IMR-90 (cell line): ENCODE results near the gene HDAC9. TPM values are rescaled to one million over a fixed set of nuclear protein-coding genes. Genes with fewer than 3 reads are reported as not detected.

Source experiments
- ATAC-seq: fragments of 200-7000 bp; cut with Tn5 transposase; 2 replicates; pipeline ENCODE4 v1.9.1; 2020; ENCODE audit warnings: low read depth, mild to moderate bottlenecking, moderate library complexity
- BruUV-seq: library from RNA; stranded (reverse); fragments of 400-500 nt; replicated peaks from 2 replicates; lab custom pipeline; 2021; lab: Mats Ljungman, UMichigan
- CTCF ChIA-PET: fragments of 300-600 bp; formaldehyde crosslinking; extraction: SDS; loops from one replicate; lab custom pipeline; 2021; ENCODE audit warnings: antibody characterized with exemption; lab: Yijun Ruan, JAX
- POLR2A ChIA-PET: fragments of 300-600 bp; sonication (Branson Sonifier 250); formaldehyde crosslinking; loops from one replicate; lab custom pipeline; 2022; ENCODE audit warnings: antibody characterized with exemption; ENCODE audit not compliant: unreplicated experiment; lab: Charles Lee
- DNase-seq: peaks from one replicate; pipeline ENCODE4 v3.0.0; 2013
- H2AFZ ChIP-seq: replicated peaks from 2 replicates; pipeline ENCODE3; 2013; ENCODE audit warnings: low read length, mild to moderate bottlenecking; ENCODE audit not compliant: poor library complexity
- H2AK5ac ChIP-seq: 2 replicates; pipeline ENCODE4 v1.6.1; 2013; ENCODE audit warnings: low read depth, low read length, inconsistent platforms
- H2AK9ac ChIP-seq: replicated peaks from 2 replicates; pipeline ENCODE3; 2013; ENCODE audit warnings: mild to moderate bottlenecking, low read depth, low read length, moderate library complexity; ENCODE audit not compliant: poor library complexity
- H2BK120ac ChIP-seq: 2 replicates; pipeline ENCODE4 v1.6.1; 2013; ENCODE audit warnings: low read depth, low read length, inconsistent platforms
- H2BK15ac ChIP-seq: 3 replicates; pipeline ENCODE4 v1.6.1; 2013; ENCODE audit warnings: low read depth, low read length, inconsistent platforms
- H2BK20ac ChIP-seq: 2 replicates; pipeline ENCODE4 v1.6.1; 2013; ENCODE audit warnings: low read depth, mild to moderate bottlenecking, inconsistent platforms, low read length, moderate library complexity
- H2BK5ac ChIP-seq: 2 replicates; pipeline ENCODE4 v1.6.1; 2013; ENCODE audit warnings: mild to moderate bottlenecking, low read depth, low read length, inconsistent platforms; ENCODE audit not compliant: poor library complexity, severe bottlenecking
- H3K14ac ChIP-seq: replicated peaks from 2 replicates; pipeline ENCODE4 v1.6.1; 2013; ENCODE audit warnings: low read depth, low read length, inconsistent platforms
- H3K18ac ChIP-seq: 2 replicates; pipeline ENCODE4 v1.6.1; 2013; ENCODE audit warnings: low read depth, low read length, control low read depth
- H3K23ac ChIP-seq: 2 replicates; pipeline ENCODE4 v1.6.1; 2013; ENCODE audit warnings: low read depth, low read length, inconsistent platforms
- H3K27ac ChIP-seq: 2 replicates; pipeline ENCODE4 v1.5.1; 2013; ENCODE audit warnings: mild to moderate bottlenecking, control low read depth, low read length; ENCODE audit not compliant: insufficient read depth
- H3K27me3 ChIP-seq: 2 replicates; pipeline ENCODE4 v1.6.1; 2013; ENCODE audit warnings: low read length; ENCODE audit not compliant: control insufficient read depth, insufficient read depth
- H3K36me3 ChIP-seq: 2 replicates; pipeline ENCODE4 v1.6.1; 2013; ENCODE audit warnings: low read length, mixed read lengths; ENCODE audit not compliant: control insufficient read depth, insufficient read depth
- H3K4ac ChIP-seq: 2 replicates; pipeline ENCODE4 v1.6.1; 2013; ENCODE audit warnings: low read depth, low read length, inconsistent platforms
- H3K4me1 ChIP-seq: 2 replicates; pipeline ENCODE4 v1.6.1; 2013; ENCODE audit warnings: low read length, mixed read lengths; ENCODE audit not compliant: control insufficient read depth, insufficient read depth
- H3K4me2 ChIP-seq: 2 replicates; pipeline ENCODE4 v1.6.1; 2013; ENCODE audit warnings: low read depth, mild to moderate bottlenecking, control low read depth, low read length, moderate library complexity
- H3K4me3 ChIP-seq: 2 replicates; pipeline ENCODE4 v1.5.1; 2013; ENCODE audit warnings: low read depth, mild to moderate bottlenecking, control low read depth, low read length, moderate library complexity; ENCODE audit not compliant: insufficient read depth
- H3K56ac ChIP-seq: 2 replicates; pipeline ENCODE4 v1.6.1; 2013; ENCODE audit warnings: low read length, inconsistent platforms; ENCODE audit not compliant: insufficient read depth; ENCODE audit errors: extremely low read depth
- H3K79me1 ChIP-seq, 2 experiments: 2 replicates each; pipeline ENCODE4 v1.6.1; 2013; ENCODE audit warnings: low read length in 2 of 2, inconsistent platforms in 1 of 2, low read depth in 1 of 2
- H3K9ac ChIP-seq: 2 replicates; pipeline ENCODE4 v1.6.1; 2013; ENCODE audit warnings: low read depth, low read length, control low read depth
- H3K9me1 ChIP-seq: 2 replicates; pipeline ENCODE4 v1.6.1; 2013; ENCODE audit warnings: low read length, inconsistent platforms; ENCODE audit not compliant: insufficient read depth
- H3K9me3 ChIP-seq: 2 replicates; pipeline ENCODE4 v1.6.1; 2013; ENCODE audit warnings: low read length; ENCODE audit not compliant: control insufficient read depth, insufficient read depth
- H4K20me1 ChIP-seq: 2 replicates; pipeline ENCODE4 v1.6.1; 2013; ENCODE audit warnings: low read length, inconsistent platforms; ENCODE audit not compliant: insufficient read depth
- H4K5ac ChIP-seq: 2 replicates; pipeline ENCODE4 v1.6.1; 2013; ENCODE audit warnings: mild to moderate bottlenecking, low read depth, low read length, control low read depth
- H4K8ac ChIP-seq, 2 experiments: 2 replicates each; pipeline ENCODE4 v1.6.1; 2013; ENCODE audit warnings: low read depth in 2 of 2, low read length in 2 of 2, control low read depth in 1 of 2, inconsistent platforms in 1 of 2
- H4K91ac ChIP-seq: 2 replicates; pipeline ENCODE4 v1.6.1; 2013; ENCODE audit warnings: low read depth, low read length, inconsistent platforms; ENCODE audit not compliant: insufficient read depth
- BHLHE40 ChIP-seq: fragments of 150-350 bp; IDR thresholded peaks from 2 replicates; pipeline ENCODE4 v1.6.1; 2016; ENCODE audit warnings: mild to moderate bottlenecking, low read depth, low read length
- CEBPB ChIP-seq: IDR thresholded peaks from 2 replicates; pipeline ENCODE4 v1.6.1; 2012; ENCODE audit warnings: low read depth, low read length, improper control_type of control experiment
- MAFK ChIP-seq: IDR thresholded peaks from 2 replicates; pipeline ENCODE4 v1.6.1; 2012; ENCODE audit warnings: low read depth, low read length, improper control_type of control experiment
- MAZ ChIP-seq: IDR thresholded peaks from 2 replicates; pipeline ENCODE4 v1.6.1; 2012; ENCODE audit warnings: low read depth, mild to moderate bottlenecking, low read length, improper control_type of control experiment, moderate library complexity, borderline replicate concordance
- NFE2L2 ChIP-seq: fragments of 150-350 bp; IDR thresholded peaks from 2 replicates; pipeline ENCODE4 v1.6.1; 2016; ENCODE audit warnings: low read depth, mild to moderate bottlenecking, low read length
- RAD21 ChIP-seq: IDR thresholded peaks from 2 replicates; pipeline ENCODE4 v1.6.1; 2012; ENCODE audit warnings: low read length, improper control_type of control experiment
- RCOR1 ChIP-seq: IDR thresholded peaks from 2 replicates; pipeline ENCODE4 v1.6.1; 2012; ENCODE audit warnings: mild to moderate bottlenecking, low read length, improper control_type of control experiment; ENCODE audit not compliant: insufficient replicate concordance
- RFX5 ChIP-seq: IDR thresholded peaks from 2 replicates; pipeline ENCODE4 v1.8.0; 2012; ENCODE audit warnings: low read depth, mild to moderate bottlenecking, low read length, moderate library complexity
- SMC3 ChIP-seq: fragments of 150-350 bp; IDR thresholded peaks from 2 replicates; pipeline ENCODE4 v1.6.1; 2016; ENCODE audit warnings: low read depth, mild to moderate bottlenecking, antibody characterized with exemption, low read length, moderate library complexity
- WGBS, 2 experiments: methylation state at CpG; one replicate each; pipeline versions ENCODE4 v1.1.5 to v1.1.7; 2013; ENCODE audit warnings: missing lambda C conversion rate in 2 of 2; ENCODE audit not compliant: insufficient read length in 1 of 2; ENCODE audit errors: extremely low coverage in 2 of 2; 5-methylcytosine and 5-hydroxymethylcytosine counted together
- dilution Hi-C: fragments of 300-500 bp; cut with HindIII; formaldehyde crosslinking; loops from one replicate; pipeline ENCODE4 v1.14.3; 2018; ENCODE audit warnings: low sequenced_read_pairs; ENCODE audit not compliant: unreplicated experiment
- in situ Hi-C: fragments of 300-500 bp; cut with MboI; formaldehyde crosslinking; loops from 3 replicates; pipeline ENCODE4 v1.14.3; 2019; ENCODE audit warnings: low sequenced_read_pairs, inconsistent platforms, mixed read lengths
- intact Hi-C: fragments of 100-400 bp; cut with micrococcal nuclease; formaldehyde crosslinking; loops from 2 replicates; pipeline ENCODE4 v1.10.0; 2022
- polyA plus RNA-seq, 3 experiments: library from polyadenylated mRNA; depleted of rRNA; stranded (reverse); fragments of >200 nt; gene quantifications; 2 replicates each; pipeline ENCODE4 v1.2.3, GENCODE V29; 2012; ENCODE audit warnings: low replicate concordance in 1 of 3
- total RNA-seq: library from RNA; depleted of rRNA; stranded (reverse); fragments of >200 nt; gene quantifications from 2 replicates; pipeline ENCODE4 v1.2.3, GENCODE V29; 2012
- TF ChIP-seq, protein P1 (sequence below): fragments of 150-350 bp; IDR thresholded peaks from 2 replicates; pipeline ENCODE4 v1.6.1; 2017; ENCODE audit warnings: mild to moderate bottlenecking, antibody characterized with exemption, low read length, low read depth
- TF ChIP-seq, protein P2 (sequence below): conservative IDR thresholded peaks from 2 replicates; pipeline ENCODE4 v1.5.1; 2012; ENCODE audit warnings: mild to moderate bottlenecking, low read depth, low read length, improper control_type of control experiment

HDAC9 gene
- total and polyA plus RNA-seq, 2 of the 4 experiments (the other 2 are of a cell fraction) = 4.3 to 24.7 TPM

DNA sequence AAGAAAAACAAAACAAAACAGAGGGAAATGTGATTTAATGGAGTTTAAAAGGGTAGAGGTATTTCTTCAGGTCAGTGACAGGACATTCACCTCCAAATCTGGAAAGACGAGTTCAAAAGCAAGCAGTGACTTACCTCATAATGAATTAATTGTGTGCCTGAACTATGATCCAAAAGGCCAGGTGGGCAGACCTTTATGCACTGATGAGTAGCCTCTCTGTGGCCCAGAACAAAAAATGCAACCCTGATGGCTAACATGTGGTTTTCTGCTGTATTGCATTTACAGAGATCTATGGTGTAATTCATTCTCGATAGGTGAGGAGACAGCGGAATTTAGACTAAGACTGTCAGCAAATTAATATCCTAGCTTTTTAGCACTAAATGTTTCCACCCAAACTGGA lies 142.0 kb downstream of the HDAC9 start:
- dilution Hi-C loops (no loop called here), in situ Hi-C loops (no loop called here), intact Hi-C loops (no loop called here)
- no peak overlapping the region for H2BK20ac ChIP-seq
- H3K4ac ChIP-seq = no peak overlapping the region
- H3K9ac ChIP-seq = no peak overlapping the region
- no peak overlapping the region for H3K14ac ChIP-seq
- DNase-seq = no peak
- H3K27ac ChIP-seq = no peak overlapping the region
- no peaks in the 10 kb centered on the region for H3K36me3 ChIP-seq
- no peaks in the 10 kb centered on the region for H3K79me1 ChIP-seq
- no peak overlapping the region for H2BK120ac ChIP-seq
- peaks cover 4% of the 10 kb centered on the region for H3K4me1 ChIP-seq
- H3K56ac ChIP-seq = no peak overlapping the region
- H2BK15ac ChIP-seq = no peak overlapping the region
- no peak overlapping the region for H3K23ac ChIP-seq
- no peak for TF ChIP-seq RAD21
- TF ChIP-seq MAFK = no peak
- no peak for TF ChIP-seq CEBPB
- no peak for TF ChIP-seq MAZ
- no peak for TF ChIP-seq SMC3
- no peak for TF ChIP-seq RCOR1
- no peak for TF ChIP-seq BHLHE40
- TF ChIP-seq, protein P1, sequence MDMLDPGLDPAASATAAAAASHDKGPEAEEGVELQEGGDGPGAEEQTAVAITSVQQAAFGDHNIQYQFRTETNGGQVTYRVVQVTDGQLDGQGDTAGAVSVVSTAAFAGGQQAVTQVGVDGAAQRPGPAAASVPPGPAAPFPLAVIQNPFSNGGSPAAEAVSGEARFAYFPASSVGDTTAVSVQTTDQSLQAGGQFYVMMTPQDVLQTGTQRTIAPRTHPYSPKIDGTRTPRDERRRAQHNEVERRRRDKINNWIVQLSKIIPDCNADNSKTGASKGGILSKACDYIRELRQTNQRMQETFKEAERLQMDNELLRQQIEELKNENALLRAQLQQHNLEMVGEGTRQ = no peak
- no peak for TF ChIP-seq RFX5
- TF ChIP-seq NFE2L2 = no peak
- TF ChIP-seq, protein P2, sequence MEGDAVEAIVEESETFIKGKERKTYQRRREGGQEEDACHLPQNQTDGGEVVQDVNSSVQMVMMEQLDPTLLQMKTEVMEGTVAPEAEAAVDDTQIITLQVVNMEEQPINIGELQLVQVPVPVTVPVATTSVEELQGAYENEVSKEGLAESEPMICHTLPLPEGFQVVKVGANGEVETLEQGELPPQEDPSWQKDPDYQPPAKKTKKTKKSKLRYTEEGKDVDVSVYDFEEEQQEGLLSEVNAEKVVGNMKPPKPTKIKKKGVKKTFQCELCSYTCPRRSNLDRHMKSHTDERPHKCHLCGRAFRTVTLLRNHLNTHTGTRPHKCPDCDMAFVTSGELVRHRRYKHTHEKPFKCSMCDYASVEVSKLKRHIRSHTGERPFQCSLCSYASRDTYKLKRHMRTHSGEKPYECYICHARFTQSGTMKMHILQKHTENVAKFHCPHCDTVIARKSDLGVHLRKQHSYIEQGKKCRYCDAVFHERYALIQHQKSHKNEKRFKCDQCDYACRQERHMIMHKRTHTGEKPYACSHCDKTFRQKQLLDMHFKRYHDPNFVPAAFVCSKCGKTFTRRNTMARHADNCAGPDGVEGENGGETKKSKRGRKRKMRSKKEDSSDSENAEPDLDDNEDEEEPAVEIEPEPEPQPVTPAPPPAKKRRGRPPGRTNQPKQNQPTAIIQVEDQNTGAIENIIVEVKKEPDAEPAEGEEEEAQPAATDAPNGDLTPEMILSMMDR = no peak
- no peak overlapping the region for H2BK5ac ChIP-seq
- H3K9me3 ChIP-seq = no peaks in the 10 kb centered on the region
- H4K91ac ChIP-seq = no peak overlapping the region
- BruUV-seq = no TSS peak
- no peak overlapping the region for H4K5ac ChIP-seq
- no peak for ATAC-seq
- H2AK5ac ChIP-seq = no peak overlapping the region
- H3K4me2 ChIP-seq = no peak overlapping the region
- no peaks in the 10 kb centered on the region for H3K27me3 ChIP-seq
- no peak overlapping the region for H2AK9ac ChIP-seq
- H4K20me1 ChIP-seq = no peaks in the 10 kb centered on the region
- H4K8ac ChIP-seq = no peak overlapping the region
- CTCF ChIA-PET = no interaction called here
- H2AFZ ChIP-seq = no peak overlapping the region
- POLR2A ChIA-PET = no interaction called here
- no peak overlapping the region for H3K4me3 ChIP-seq
- no peak overlapping the region for H3K18ac ChIP-seq
- H3K9me1 ChIP-seq = no peaks in the 10 kb centered on the region
- no CpG with 5 or more reads among the region's 3 CpGs for WGBS, 2 experiments
